Keratinocyte (primary cell): ENCODE results near the gene MYL12A. TPM values are rescaled to one million over a fixed set of nuclear protein-coding genes. Genes with fewer than 3 reads are reported as not detected.

ENCODE experiments used
- DNase-seq: peaks from one replicate; pipeline ENCODE4 v3.0.0-alpha.2; 2011; ENCODE audit warnings: low read depth, missing footprints, low spot score
- FAIRE-seq: peaks from 2 replicates; lab custom pipeline; 2011; peaks lifted over from hg19 to GRCh38; lab: Jason Lieb, UNC
- H2AFZ ChIP-seq: 2 replicates; pipeline ENCODE4 v1.6.0; 2012; ENCODE audit warnings: low read length, control low read depth, inconsistent platforms; ENCODE audit not compliant: control insufficient read depth
- H3K27ac ChIP-seq: 2 replicates; pipeline ENCODE4 v1.5.1; 2011; ENCODE audit warnings: low read length; ENCODE audit not compliant: control insufficient read depth, insufficient read depth
- H3K27me3 ChIP-seq: 3 replicates; pipeline ENCODE4 v1.6.0; 2011; ENCODE audit warnings: low read length; ENCODE audit not compliant: control insufficient read depth, insufficient read depth; ENCODE audit errors: extremely low read depth
- H3K36me3 ChIP-seq, 2 experiments: 2 replicates in 1 of 2; 3 replicates in 1 of 2; pipeline ENCODE4 v1.5.1; 2011; ENCODE audit warnings: low read length in 2 of 2, mild to moderate bottlenecking in 1 of 2; ENCODE audit not compliant: control insufficient read depth in 2 of 2, insufficient read depth in 2 of 2; ENCODE audit errors: extremely low read depth in 1 of 2
- H3K4me1 ChIP-seq: 3 replicates; pipeline ENCODE4 v1.5.1; 2011; ENCODE audit warnings: low read length; ENCODE audit not compliant: control insufficient read depth, insufficient read depth; ENCODE audit errors: extremely low read depth
- H3K4me2 ChIP-seq: 3 replicates; pipeline ENCODE4 v1.6.0; 2011; ENCODE audit warnings: low read depth, low read length; ENCODE audit not compliant: control insufficient read depth, insufficient read depth; ENCODE audit errors: extremely low read depth
- H3K4me3 ChIP-seq, 3 experiments: fragments of 200-600 bp in 1 of 3; sonication (generic) in 1 of 3; 2 replicates in 2 of 3; 3 replicates in 1 of 3; pipeline ENCODE4 v1.5.1; 2011 to 2016; ENCODE audit warnings: low read length in 3 of 3, mild to moderate bottlenecking in 3 of 3, control low read depth in 2 of 3, inconsistent platforms in 1 of 3, low read depth in 1 of 3, mixed read lengths in 1 of 3, mixed run types in 1 of 3, moderate library complexity in 1 of 3; ENCODE audit not compliant: control insufficient read depth in 2 of 3, insufficient read depth in 2 of 3; ENCODE audit errors: extremely low read depth in 1 of 3
- H3K79me2 ChIP-seq: 2 replicates; pipeline ENCODE4 v1.6.0; 2012; ENCODE audit warnings: low read length; ENCODE audit not compliant: control insufficient read depth, insufficient read depth
- H3K9ac ChIP-seq: 3 replicates; pipeline ENCODE4 v1.6.0; 2011; ENCODE audit warnings: low read length; ENCODE audit not compliant: control insufficient read depth, insufficient read depth; ENCODE audit errors: extremely low read depth
- H3K9me1 ChIP-seq: 3 replicates; pipeline ENCODE4 v1.6.0; 2011; ENCODE audit warnings: low read length; ENCODE audit not compliant: control insufficient read depth, insufficient read depth; ENCODE audit errors: extremely low read depth
- H3K9me3 ChIP-seq: 2 replicates; pipeline ENCODE4 v1.5.1; 2012; ENCODE audit warnings: low read depth, low read length; ENCODE audit not compliant: control insufficient read depth
- H4K20me1 ChIP-seq: 3 replicates; pipeline ENCODE4 v1.6.0; 2011; ENCODE audit warnings: low read length; ENCODE audit not compliant: control insufficient read depth, insufficient read depth; ENCODE audit errors: extremely low read depth
- CTCF ChIP-seq, 3 experiments: IDR thresholded peaks in 1 of 3; conservative IDR thresholded peaks in 1 of 3; optimal IDR thresholded peaks in 1 of 3; 2 replicates in 2 of 3; 3 replicates in 1 of 3; pipeline versions ENCODE3 to v1.5.1; 2011; ENCODE audit warnings: low read length in 3 of 3, mild to moderate bottlenecking in 3 of 3, moderate library complexity in 2 of 3, control low read depth in 1 of 3, inconsistent platforms in 1 of 3; ENCODE audit not compliant: insufficient read depth in 2 of 3; ENCODE audit errors: extremely low read depth in 1 of 3
- EZH2 ChIP-seq: IDR thresholded peaks from one replicate; pipeline ENCODE4 v1.6.1; 2012; ENCODE audit warnings: inconsistent platforms, mild to moderate bottlenecking, low read length, moderate library complexity
- dilution Hi-C: fragments of 300-500 bp; cut with MboI; formaldehyde crosslinking; loops from one replicate; pipeline ENCODE4 v1.7.0; 2020; ENCODE audit warnings: low sequenced_read_pairs; ENCODE audit not compliant: extremely low pct_ligation_motif_present
- polyA plus RNA-seq, 5 experiments: library from polyadenylated mRNA; depleted of rRNA in 3 of 5; stranded (reverse) in 3 of 5; stranded (forward) in 1 of 5; unstranded in 1 of 5; fragments of >200 nt; gene quantifications; 1 replicate in 1 of 5; 2 replicates in 3 of 5; 3 replicates in 1 of 5; pipeline versions ENCODE4 v1.2.1 to v1.2.3, GENCODE V29; 2011 to 2012; ENCODE audit warnings: missing spikeins in 2 of 5, low read depth in 1 of 5, low replicate concordance in 1 of 5

The MYL12A gene
- polyA plus RNA-seq, 1 donor (not counting 4 experiments of a cell fraction or from before 2014, with no cell fraction given): 759 TPM

- no peak for DNase-seq
- dilution Hi-C loops: no loop called here
- peaks cover 7% of the 10 kb centered on the region for H3K79me2 ChIP-seq
- no peak for FAIRE-seq
- H3K9me3 ChIP-seq: peaks cover 5% of the 10 kb centered on the region
- TF ChIP-seq EZH2 (no peak), CTCF (optimal IDR thresholded peaks at IDR 0.05 in 1 of 3, IDR thresholded peaks at IDR 0.05 in 1 of 3, conservative IDR thresholded peaks at IDR 0.05 in 1 of 3; ENCODE audit: extremely low read depth in 1 of 3, insufficient read depth in 2 of 3, low read length in 3 of 3) (no peak)
- no peak overlapping the region for H3K27ac ChIP-seq
- peaks cover 6% of the 10 kb centered on the region for H3K4me1 ChIP-seq
- H2AFZ ChIP-seq: no peak overlapping the region
- H4K20me1 ChIP-seq: no peaks in the 10 kb centered on the region
- no peak overlapping the region for H3K4me3 ChIP-seq
- no peak overlapping the region for H3K4me2 ChIP-seq
- H3K27me3 ChIP-seq: no peaks in the 10 kb centered on the region
- H3K36me3 ChIP-seq: no peaks in the 10 kb centered on the region
- no peaks in the 10 kb centered on the region for H3K9me1 ChIP-seq
- H3K9ac ChIP-seq: no peak overlapping the region
Observed at GRCh38 chr18:3293196-3293951, 45.8 kb downstream of the MYL12A start.

GRCh38 chr18:3294435-3295080 lies 47.0 kb downstream of the MYL12A start:
- no peak for TF ChIP-seq EZH2
- TF ChIP-seq CTCF (optimal IDR thresholded peaks at IDR 0.05 in 1 of 3, IDR thresholded peaks at IDR 0.05 in 1 of 3, conservative IDR thresholded peaks at IDR 0.05 in 1 of 3; ENCODE audit: extremely low read depth in 1 of 3, insufficient read depth in 2 of 3, low read length in 3 of 3): no peak
- H2AFZ ChIP-seq: no peak overlapping the region
- no peak overlapping the region for H3K4me2 ChIP-seq
- no peaks in the 10 kb centered on the region for H4K20me1 ChIP-seq
- FAIRE-seq: no peak
- peaks cover 6% of the 10 kb centered on the region for H3K4me1 ChIP-seq
- peaks cover 5% of the 10 kb centered on the region for H3K9me3 ChIP-seq
- no peaks in the 10 kb centered on the region for H3K36me3 ChIP-seq
- H3K27ac ChIP-seq: no peak overlapping the region
- H3K79me2 ChIP-seq: peaks cover 7% of the 10 kb centered on the region
- H3K9ac ChIP-seq: no peak overlapping the region
- no peaks in the 10 kb centered on the region for H3K9me1 ChIP-seq
- no peak for DNase-seq
- dilution Hi-C loops: no loop called here
- no peaks in the 10 kb centered on the region for H3K27me3 ChIP-seq
- no peak overlapping the region for H3K4me3 ChIP-seq
